Measurements from ENCODE around the gene FARSA. TPM values are rescaled to one million over a fixed set of nuclear protein-coding genes. Genes with fewer than 3 reads are reported as not detected.

The FARSA gene
- total and polyA plus RNA-seq, 10 of the 15 experiments (the other 5 are each of a cell fraction or from before 2014, with no cell fraction given): 20.3 to 212 (median 76.4) TPM

GRCh38 chr19:12970070-12970820 is 36.7 kb upstream of the FARSA start:
- POLR2A ChIA-PET: no interaction called here
- intact Hi-C loops (cut with micrococcal nuclease; ENCODE audit: unreplicated experiment): no loop called here

More at GRCh38 chr19:12970070-12970820, 36.7 kb upstream of the FARSA start:
- no peaks in the 10 kb centered on the region for H3K79me2 ChIP-seq (ENCODE audit: control insufficient read depth, insufficient read depth, low read length)
- no peaks in the 10 kb centered on the region for H3K36me3 ChIP-seq (ENCODE audit: control insufficient read depth in 2 of 2, insufficient read depth in 2 of 2, low read length in 1 of 2)
- no peaks in the 10 kb centered on the region for H3K4me1 ChIP-seq (ENCODE audit: control insufficient read depth, insufficient read depth, low read length)
- 41% methylated on average over 5 of the region's 7 CpGs for WGBS (ENCODE audit: insufficient coverage, insufficient replicate concordance, low lambda C conversion rate, missing lambda C conversion rate)
- ChIA-PET RAD21 (ENCODE audit: unreplicated experiment) (interaction anchor here (1.0 kb wide), 1 partner anchor 92 kb away, joined by 3 read pairs; no protein-coding TSS in a partner anchor), SMC1A (ENCODE audit: uncharacterized antibody, unreplicated experiment) (no interaction called here), CTCF (interaction anchor here (2.5 kb wide), 1 partner anchor 91 kb away, joined by 7 read pairs; no protein-coding TSS in a partner anchor)
- H2AFZ ChIP-seq (ENCODE audit: control insufficient read depth, low read depth, low read length): no peak overlapping the region
- no peak overlapping the region for H3K4me3 ChIP-seq
- H3K27me3 ChIP-seq (replicated peaks in 1 of 2; ENCODE audit: control insufficient read depth in 2 of 2, insufficient read depth in 2 of 2, low read length in 1 of 2): no peaks in the 10 kb centered on the region
- no peak overlapping the region for H3K9ac ChIP-seq (ENCODE audit: control insufficient read depth, insufficient read depth, low read length)
- ATAC-seq (no peak), FAIRE-seq (no peak), DNase-seq (ENCODE audit: low read depth, low spot score) (no peak)
- no peak overlapping the region for H3K27ac ChIP-seq (ENCODE audit: control insufficient read depth, insufficient read depth)
- no TSS peak for BruUV-seq (replicated peaks)
- no peak overlapping the region for H3K4me2 ChIP-seq (ENCODE audit: control insufficient read depth, insufficient read depth)
- no peaks in the 10 kb centered on the region for H4K20me1 ChIP-seq (ENCODE audit: control insufficient read depth, insufficient read depth)
- H3K9me3 ChIP-seq (replicated peaks; ENCODE audit: control insufficient read depth, insufficient read depth, low read length): no peaks in the 10 kb centered on the region
- no peak for TF ChIP-seq CHD4 (IDR thresholded peaks at IDR 0.05)
- TF ChIP-seq MTA3 (IDR thresholded peaks at IDR 0.05; ENCODE audit: borderline replicate concordance, low read length): no peak
- no peak for TF ChIP-seq ZNF24 (IDR thresholded peaks at IDR 0.05)
- no peak for TF ChIP-seq ASH2L (IDR thresholded peaks at IDR 0.05; ENCODE audit: borderline replicate concordance, low read depth)
- TF ChIP-seq ELK1 (IDR thresholded peaks at IDR 0.05; ENCODE audit: low read depth, low read length): no peak
- no peak for TF ChIP-seq ZBTB11 (CRISPR knock-in tag; IDR thresholded peaks at IDR 0.05)
- TF ChIP-seq NBN (IDR thresholded peaks at IDR 0.05): no peak
- no peak for TF ChIP-seq BCL3 (IDR thresholded peaks at IDR 0.05; ENCODE audit: borderline replicate concordance, insufficient read depth, low read depth, low read length, poor library complexity, severe bottlenecking)
- no peak for TF ChIP-seq IRF3 (IDR thresholded peaks at IDR 0.05)
- no peak for TF ChIP-seq PML (IDR thresholded peaks at IDR 0.05; ENCODE audit: low read length)
- TF ChIP-seq SUPT20H (IDR thresholded peaks at IDR 0.05; ENCODE audit: borderline replicate concordance, control insufficient read depth, low read depth, low read length): no peak
- in situ Hi-C loops (cut with MboI): loop anchor here (10.0 kb wide), 1 partner anchor 295 kb away; no protein-coding TSS in a partner anchor

Measured in GM12878 (cell line).